Psoas muscle (tissue), 8 donors: Measurements from ENCODE around the gene CCDC57. TPM values are rescaled to one million over a fixed set of nuclear protein-coding genes. Genes with fewer than 3 reads are reported as not detected.

Experiments
- ATAC-seq, 4 donors: fragments of 200-7000 bp; cut with Tn5 transposase; one replicate each; pipeline ENCODE4 v1.9.1; 2020; ENCODE audit warnings: moderate library complexity in 3 of 4, mild to moderate bottlenecking in 2 of 4
- DNase-seq, 2 donors: peaks; one replicate each; pipeline ENCODE4 v3.0.0-alpha.2; 2020
- H3K27ac ChIP-seq: fragments of 200-600 bp; one replicate; pipeline ENCODE4 v1.8.0; 2022
- H3K27me3 ChIP-seq, 3 donors: fragments of 200-600 bp in 1 of 3; one replicate each; pipeline versions ENCODE4 v1.6.1 to v1.8.0; 2013 to 2022; ENCODE audit warnings: low read length in 2 of 3, mild to moderate bottlenecking in 2 of 3, moderate library complexity in 1 of 3; ENCODE audit not compliant: insufficient read depth in 3 of 3
- H3K36me3 ChIP-seq, 2 donors: fragments of 200-600 bp in 1 of 2; one replicate each; pipeline versions ENCODE4 v1.6.1 to v1.8.0; 2013 to 2022; ENCODE audit warnings: low read depth in 1 of 2, mild to moderate bottlenecking in 1 of 2, moderate library complexity in 1 of 2; ENCODE audit not compliant: insufficient read depth in 1 of 2
- H3K4me1 ChIP-seq: fragments of 200-600 bp; one replicate; pipeline ENCODE4 v1.8.0; 2022
- H3K4me3 ChIP-seq: fragments of 200-600 bp; one replicate; pipeline ENCODE4 v1.8.0; 2022; ENCODE audit warnings: mild to moderate bottlenecking
- H3K9me3 ChIP-seq: fragments of 200-600 bp; one replicate; pipeline ENCODE4 v1.8.0; 2022
- WGBS, 3 donors: extraction: QIAGEN DNeasy Blood & Tissue Kit; methylation state at CpG; one replicate each; pipeline versions ENCODE4 v1.1.6 to v1.1.7; 2013; 5-methylcytosine and 5-hydroxymethylcytosine counted together
- intact Hi-C, 2 donors: fragments of 100-400 bp; cut with DNase I; formaldehyde crosslinking; loops; one replicate each; pipeline versions ENCODE4 v1.11.0 to v1.14.2; 2022
- polyA plus RNA-seq, 3 donors: library from polyadenylated mRNA; stranded (reverse); fragments of 200-250 nt; gene quantifications; one replicate each; pipeline ENCODE4 v1.2.3, GENCODE V29; 2013
- total RNA-seq, 4 donors: library from RNA; stranded (reverse); fragmentation: NEBNext Ultra II Directional in 2 of 4; extraction: Animal tissue kit (Norgen Biotek cat#: 25700) in 2 of 4; gene quantifications; one replicate each; pipeline versions ENCODE4 v1.2.1 to v1.2.4, GENCODE V29; 2021 to 2023
- TF ChIP-seq, protein P1 (sequence below): fragments of 200-600 bp; IDR thresholded peaks from one replicate; pipeline ENCODE4 v1.8.0; 2022; ENCODE audit warnings: antibody characterized with exemption
- donor health status: healthy with polysubstance abuse.
- donor health status: DM: no; HTN: no; CAD: no; lungs with moderate emphysema.
- donor health status: Bipolar disorder and iron deficiency.
- donor health status: healthy.
- donor health status: DM: yes; HTN: yes; CAD: no.
- donor health status: DM: no; HTN: no; CAD: no.
- donor health status: DM: no; HTN: no; CAD: no.
- donor health status: DM: yes; HTN: yes; CAD: no.

Gene CCDC57
- total and polyA plus RNA-seq, 7 donors: 7.2 to 15.3 (median 11.1) TPM

DNA sequence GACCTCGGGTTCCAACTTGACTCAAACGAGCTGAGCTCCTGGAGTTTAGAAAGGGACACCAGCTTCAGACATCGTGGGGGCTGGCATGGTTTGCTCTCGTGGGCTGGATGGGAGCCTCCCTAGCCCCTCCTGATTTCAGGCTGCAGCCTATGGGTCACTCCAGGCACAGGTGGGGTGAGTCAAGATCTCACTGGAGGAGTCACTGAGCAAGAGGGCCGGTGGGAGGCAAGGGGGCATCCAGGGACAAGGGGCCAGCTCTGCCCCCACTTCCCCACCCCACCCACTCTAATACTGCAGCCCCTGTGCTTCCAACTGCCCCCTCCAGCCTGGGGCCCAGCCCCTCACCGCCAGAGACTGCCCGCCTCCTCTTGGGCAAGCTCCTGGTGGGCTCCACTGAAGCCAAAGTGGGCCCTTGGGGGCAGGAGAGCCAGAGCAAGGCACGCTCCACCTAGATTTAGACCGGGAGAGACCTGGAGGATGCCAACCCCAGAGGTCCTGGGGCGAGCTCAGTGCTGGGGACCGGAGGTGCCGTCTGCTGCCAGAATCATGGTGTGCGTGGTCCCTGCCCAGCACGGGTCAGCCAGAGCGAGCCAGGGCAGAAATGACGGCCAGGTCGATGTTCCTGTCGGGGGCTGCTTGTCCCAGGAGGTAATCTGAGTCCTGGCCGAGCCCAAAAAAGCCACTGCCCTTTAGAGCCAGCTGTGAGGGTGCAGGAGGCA lies 22.6 kb upstream of the CCDC57 start:
- Histone ChIP-seq H3K9me3 (no peaks in the 10 kb centered on the region), H3K4me1 (peaks cover 88% of the 10 kb centered on the region), H3K36me3 (peaks cover 0 to 24% of the 10 kb centered on the region in 2 donors), H3K27me3 (no peaks in the 10 kb centered on the region), H3K4me3 (no peak overlapping the region), H3K27ac (peak overlapping the region; percentile 73)
- intact Hi-C loops: loop anchor here in 1 of 2 donors (5.0 kb wide), 1 partner anchor 37 kb away; the partner anchor contains the start of gene CSNK1D
- TF ChIP-seq, protein P1, sequence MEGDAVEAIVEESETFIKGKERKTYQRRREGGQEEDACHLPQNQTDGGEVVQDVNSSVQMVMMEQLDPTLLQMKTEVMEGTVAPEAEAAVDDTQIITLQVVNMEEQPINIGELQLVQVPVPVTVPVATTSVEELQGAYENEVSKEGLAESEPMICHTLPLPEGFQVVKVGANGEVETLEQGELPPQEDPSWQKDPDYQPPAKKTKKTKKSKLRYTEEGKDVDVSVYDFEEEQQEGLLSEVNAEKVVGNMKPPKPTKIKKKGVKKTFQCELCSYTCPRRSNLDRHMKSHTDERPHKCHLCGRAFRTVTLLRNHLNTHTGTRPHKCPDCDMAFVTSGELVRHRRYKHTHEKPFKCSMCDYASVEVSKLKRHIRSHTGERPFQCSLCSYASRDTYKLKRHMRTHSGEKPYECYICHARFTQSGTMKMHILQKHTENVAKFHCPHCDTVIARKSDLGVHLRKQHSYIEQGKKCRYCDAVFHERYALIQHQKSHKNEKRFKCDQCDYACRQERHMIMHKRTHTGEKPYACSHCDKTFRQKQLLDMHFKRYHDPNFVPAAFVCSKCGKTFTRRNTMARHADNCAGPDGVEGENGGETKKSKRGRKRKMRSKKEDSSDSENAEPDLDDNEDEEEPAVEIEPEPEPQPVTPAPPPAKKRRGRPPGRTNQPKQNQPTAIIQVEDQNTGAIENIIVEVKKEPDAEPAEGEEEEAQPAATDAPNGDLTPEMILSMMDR: no peak
- DNase-seq (peak; percentile 46 to 85), ATAC-seq (peak in 3 of 4 donors; percentile 5 to 35 (median 15))
- 24 to 50% (median 32%) methylated on average over 17 to 19 of the region's 19 CpGs for WGBS, 3 donors

DNA sequence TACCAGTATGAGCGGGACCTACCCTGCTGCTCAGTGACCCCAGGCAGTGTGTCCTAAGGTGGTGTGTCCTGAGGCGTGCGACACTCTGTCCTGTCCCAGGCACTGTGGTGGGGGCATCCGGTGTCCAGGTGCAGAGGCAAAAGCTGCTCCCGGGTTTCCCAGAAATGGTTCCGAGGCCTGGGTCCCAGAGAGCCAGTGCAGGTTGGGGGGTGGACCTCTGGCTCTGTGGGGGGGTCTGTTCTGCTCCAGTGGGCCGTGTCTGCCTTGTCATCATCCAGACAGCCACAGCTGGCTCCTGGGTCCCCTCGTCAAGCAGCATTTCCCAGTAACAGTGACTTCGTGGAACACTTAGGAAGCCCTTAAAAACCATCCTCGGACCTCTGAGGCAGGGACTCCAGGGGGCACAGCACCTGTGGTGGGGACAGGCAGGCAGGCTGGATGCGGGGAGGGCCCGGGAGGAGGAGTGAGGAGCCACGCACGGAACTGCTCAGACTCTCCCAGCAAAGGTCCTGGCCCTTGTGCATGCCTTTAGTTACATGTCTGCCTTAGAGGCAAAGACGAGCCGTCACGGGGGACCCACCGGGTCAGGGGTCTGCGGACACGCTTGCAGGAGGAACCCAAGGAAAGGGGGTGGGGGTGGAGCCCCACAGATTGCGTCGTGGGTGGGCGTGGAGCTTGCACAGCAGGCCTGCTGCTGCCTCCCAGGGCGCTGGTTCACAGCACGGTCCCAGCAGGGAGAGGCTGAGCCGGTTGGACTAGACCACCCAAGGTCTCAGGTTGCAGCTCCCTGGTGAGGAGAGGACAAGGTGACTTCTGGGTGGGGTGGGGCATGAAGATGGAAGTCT lies 21.8 kb upstream of the CCDC57 start:
- intact Hi-C loops: loop anchor here in 1 of 2 donors (5.0 kb wide), 1 partner anchor 38 kb away; the partner anchor contains the start of gene CSNK1D
- Histone ChIP-seq H3K4me3 (no peak overlapping the region), H3K9me3 (no peaks in the 10 kb centered on the region), H3K27me3 (no peaks in the 10 kb centered on the region), H3K27ac (peak overlapping the region; percentile 73), H3K36me3 (peaks cover 0 to 20% of the 10 kb centered on the region in 2 donors), H3K4me1 (peaks cover 84% of the 10 kb centered on the region)
- TF ChIP-seq, protein P1: no peak
- ATAC-seq: no peak
- WGBS, 3 donors: 41 to 70% (median 48%) methylated on average over 26 of the region's 26 CpGs
- DNase-seq: peak; percentile 21 to 67

DNA sequence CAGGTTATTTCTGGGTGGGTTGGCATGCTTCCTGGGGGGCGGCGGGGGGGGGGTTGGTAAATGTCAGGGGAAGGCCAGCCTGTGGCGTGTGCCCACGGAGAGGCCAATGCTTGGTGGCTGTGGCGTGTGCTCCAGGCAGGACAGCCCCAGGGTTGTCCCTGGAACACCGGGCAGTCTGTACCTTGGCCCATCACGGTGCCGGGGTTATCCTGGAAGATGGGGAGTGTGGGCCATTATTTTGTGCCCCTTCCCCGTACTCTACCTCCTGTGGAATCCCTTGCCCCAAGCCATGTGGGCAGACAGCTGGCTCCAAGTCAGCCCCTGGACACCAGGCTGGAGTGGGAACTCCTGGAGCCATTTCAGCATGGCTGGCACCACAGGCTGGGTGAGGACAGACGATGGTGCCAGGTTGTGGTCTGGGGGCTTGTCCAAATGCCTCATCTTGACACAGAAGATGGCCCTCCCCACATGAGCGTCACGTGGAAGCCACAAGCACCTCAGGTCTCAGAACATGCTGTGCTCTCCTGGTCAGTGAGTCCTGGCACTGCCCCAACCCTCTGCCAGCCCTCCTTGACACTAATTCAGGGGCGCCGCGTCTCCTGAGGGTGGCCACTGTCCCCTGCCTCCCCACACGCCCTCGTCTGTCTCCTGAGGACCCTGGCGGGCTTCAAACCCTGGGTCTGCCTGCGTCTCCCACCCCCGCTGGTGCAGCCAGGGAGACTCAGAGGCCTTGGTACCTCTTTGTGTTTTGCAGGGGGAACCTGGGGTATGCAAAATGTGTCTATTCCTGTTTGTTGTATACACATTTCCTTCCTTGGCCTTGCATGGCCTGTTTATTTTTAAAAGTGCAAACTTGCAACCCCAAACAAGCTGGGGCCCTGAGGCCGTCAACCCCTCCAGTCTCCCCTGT lies 20.5 kb upstream of the CCDC57 start:
- WGBS, 3 donors: 34 to 59% (median 51%) methylated on average over 18 to 21 of the region's 21 CpGs
- Histone ChIP-seq H3K4me3 (peak overlapping the region; percentile 75), H3K9me3 (no peaks in the 10 kb centered on the region), H3K27me3 (no peaks in the 10 kb centered on the region), H3K36me3 (peaks cover 0 to 14% of the 10 kb centered on the region in 2 donors), H3K27ac (peak overlapping the region; percentile 46), H3K4me1 (peaks cover 71% of the 10 kb centered on the region)
- DNase-seq: peak; percentile 61 to 88
- TF ChIP-seq, protein P1: no peak
- peak in 3 of 4 donors; percentile 22 to 38 (median 23) for ATAC-seq
- intact Hi-C loops: loop anchor here in 1 of 2 donors (1.0 kb wide), 1 partner anchor 60 kb away; no protein-coding TSS in a partner anchor

DNA sequence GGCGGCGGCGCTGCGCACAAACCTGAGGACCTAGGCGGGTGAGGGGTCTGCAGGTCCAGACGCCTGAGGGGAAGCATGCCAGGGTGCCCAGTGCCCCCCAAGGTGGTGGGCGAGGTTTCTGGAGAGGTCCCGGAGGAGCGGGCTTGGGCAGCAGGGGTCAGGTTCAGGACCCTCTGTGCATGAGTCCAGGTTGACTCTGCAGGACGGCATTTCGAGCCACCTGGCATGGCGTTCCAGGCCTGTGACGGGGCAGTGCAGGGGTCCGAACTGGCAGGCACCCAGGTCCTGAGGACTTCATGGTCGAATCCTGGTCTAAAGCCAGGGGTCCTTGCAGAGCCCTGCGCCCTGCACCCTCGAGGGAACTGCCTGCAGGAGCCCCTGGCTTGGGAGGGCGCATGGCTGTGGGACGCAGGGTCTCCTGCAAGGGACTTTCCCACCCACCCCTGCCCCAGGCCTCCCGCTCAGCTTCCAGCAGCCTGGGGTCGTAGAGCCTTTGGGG lies 19.7 kb upstream of the CCDC57 start:
- no peak for ATAC-seq
- TF ChIP-seq, protein P1: no peak
- no peaks in the 10 kb centered on the region for H3K9me3 ChIP-seq
- peaks cover 0 to 8% of the 10 kb centered on the region in 2 donors for H3K36me3 ChIP-seq
- no peaks in the 10 kb centered on the region for H3K27me3 ChIP-seq
- peak overlapping the region; percentile 77 for H3K27ac ChIP-seq
- intact Hi-C loops: loop anchor here in 1 of 2 donors (1.0 kb wide), 1 partner anchor 61 kb away; no protein-coding TSS in a partner anchor
- no peak for DNase-seq
- peaks cover 64% of the 10 kb centered on the region for H3K4me1 ChIP-seq
- H3K4me3 ChIP-seq: peak overlapping the region; percentile 75
- WGBS, 3 donors: 52 to 70% (median 58%) methylated on average over 21 of the region's 21 CpGs
